GM10248 (cell line): Measurements from ENCODE around the gene STK10.

Experiments
- CTCF ChIA-PET: fragments of 300-600 bp; sonication (Branson Sonifier 250); formaldehyde crosslinking; extraction: SDS; loops from one replicate; lab custom pipeline; 2021; ENCODE audit warnings: antibody characterized with exemption; lab: Yijun Ruan, JAX
- POLR2A ChIA-PET: fragments of 350-650 bp; sonication (Branson Sonifier 250); formaldehyde crosslinking; extraction: SDS; loops from one replicate; lab custom pipeline; 2020; ENCODE audit warnings: antibody characterized with exemption; lab: Yijun Ruan, JAX
- DNase-seq: peaks from one replicate; pipeline ENCODE4 v3.0.0; 2012; ENCODE audit errors: extremely low spot score
- TF ChIP-seq, protein P1 (sequence below): IDR thresholded peaks from 2 replicates; pipeline ENCODE4 v1.5.1; 2012; ENCODE audit warnings: mild to moderate bottlenecking, low read depth; ENCODE audit errors: extremely low read depth, missing control alignments, control extremely low read depth

Gene STK10

DNA sequence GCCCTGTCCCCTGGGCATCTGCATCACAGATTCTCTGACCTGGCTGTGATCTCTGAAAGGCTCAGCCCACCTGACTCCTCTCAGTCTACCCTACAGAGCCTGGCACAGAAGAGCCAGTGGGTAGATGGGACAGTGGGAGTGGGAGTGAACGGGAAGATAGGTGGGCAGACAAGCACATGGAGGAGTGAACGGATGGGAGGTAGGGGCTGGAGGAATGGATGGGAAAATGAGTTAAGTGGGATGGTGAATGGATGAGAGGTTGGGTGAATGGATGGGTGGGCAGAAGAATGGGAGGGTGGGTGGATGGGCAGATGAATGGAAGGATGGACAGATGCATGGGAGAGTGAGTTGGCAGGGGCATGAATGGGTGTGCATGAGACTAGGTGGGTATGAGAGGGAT is 18.8 kb downstream of the STK10 start:
- ChIA-PET POLR2A (no interaction called here), CTCF (interaction anchor here (1.2 to 1.5 kb wide), 2 partner anchors 9 to 63 kb away, joined by 3 read pairs; no protein-coding TSS in a partner anchor)
- TF ChIP-seq, protein P1, sequence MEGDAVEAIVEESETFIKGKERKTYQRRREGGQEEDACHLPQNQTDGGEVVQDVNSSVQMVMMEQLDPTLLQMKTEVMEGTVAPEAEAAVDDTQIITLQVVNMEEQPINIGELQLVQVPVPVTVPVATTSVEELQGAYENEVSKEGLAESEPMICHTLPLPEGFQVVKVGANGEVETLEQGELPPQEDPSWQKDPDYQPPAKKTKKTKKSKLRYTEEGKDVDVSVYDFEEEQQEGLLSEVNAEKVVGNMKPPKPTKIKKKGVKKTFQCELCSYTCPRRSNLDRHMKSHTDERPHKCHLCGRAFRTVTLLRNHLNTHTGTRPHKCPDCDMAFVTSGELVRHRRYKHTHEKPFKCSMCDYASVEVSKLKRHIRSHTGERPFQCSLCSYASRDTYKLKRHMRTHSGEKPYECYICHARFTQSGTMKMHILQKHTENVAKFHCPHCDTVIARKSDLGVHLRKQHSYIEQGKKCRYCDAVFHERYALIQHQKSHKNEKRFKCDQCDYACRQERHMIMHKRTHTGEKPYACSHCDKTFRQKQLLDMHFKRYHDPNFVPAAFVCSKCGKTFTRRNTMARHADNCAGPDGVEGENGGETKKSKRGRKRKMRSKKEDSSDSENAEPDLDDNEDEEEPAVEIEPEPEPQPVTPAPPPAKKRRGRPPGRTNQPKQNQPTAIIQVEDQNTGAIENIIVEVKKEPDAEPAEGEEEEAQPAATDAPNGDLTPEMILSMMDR = no peak
- no peak for DNase-seq

DNA sequence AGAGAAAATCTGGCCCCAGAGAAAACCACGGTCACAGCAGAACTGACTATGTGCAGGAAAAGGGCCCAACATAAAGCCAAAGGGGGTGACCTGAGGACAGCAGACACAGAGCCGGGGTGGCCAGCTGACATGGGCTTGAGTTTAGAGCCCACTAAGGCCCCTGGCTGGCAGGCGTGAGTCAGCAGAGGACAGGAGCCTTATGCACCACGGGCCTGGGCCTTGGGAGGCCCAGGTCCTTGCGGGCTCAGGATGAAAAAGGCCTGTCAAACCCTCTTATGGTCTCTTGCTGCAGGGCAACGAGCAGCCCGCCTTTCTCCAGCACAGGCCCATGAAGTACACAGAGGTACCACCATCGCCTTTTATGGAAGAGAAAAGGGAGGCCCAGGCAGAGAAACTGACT is 19.7 kb downstream of the STK10 start:
- ChIA-PET POLR2A (no interaction called here), CTCF (interaction anchor here (1.2 to 1.8 kb wide), 3 partner anchors 8 to 62 kb away, joined by 3 to 4 read pairs (median 3); no protein-coding TSS in a partner anchor)
- TF ChIP-seq, protein P1 = no peak
- no peak for DNase-seq

DNA sequence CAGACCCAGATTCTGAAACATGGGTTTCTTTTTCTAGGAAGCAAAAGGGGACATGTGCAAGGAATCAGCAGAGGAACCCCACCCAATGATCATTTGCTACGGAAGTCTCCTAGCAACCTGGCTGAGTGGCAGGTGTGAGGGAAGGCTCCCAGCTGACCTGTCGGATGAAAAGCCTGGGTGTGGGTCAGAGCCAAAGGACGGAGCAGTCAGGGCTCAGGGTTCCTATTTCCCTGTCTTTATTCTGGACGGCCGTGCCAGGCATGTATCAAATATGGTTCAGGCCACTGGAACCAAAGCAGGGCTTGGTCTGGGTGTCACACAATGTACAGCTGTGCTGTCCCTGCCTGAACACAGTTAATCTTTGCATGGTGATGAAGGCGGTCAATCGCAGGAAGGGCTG is 20.1 kb downstream of the STK10 start:
- ChIA-PET POLR2A (no interaction called here), CTCF (interaction anchor here (1.8 kb wide), 1 partner anchor 18 kb away, joined by 4 read pairs; no protein-coding TSS in a partner anchor)
- DNase-seq = no peak
- TF ChIP-seq, protein P1 = no peak

DNA sequence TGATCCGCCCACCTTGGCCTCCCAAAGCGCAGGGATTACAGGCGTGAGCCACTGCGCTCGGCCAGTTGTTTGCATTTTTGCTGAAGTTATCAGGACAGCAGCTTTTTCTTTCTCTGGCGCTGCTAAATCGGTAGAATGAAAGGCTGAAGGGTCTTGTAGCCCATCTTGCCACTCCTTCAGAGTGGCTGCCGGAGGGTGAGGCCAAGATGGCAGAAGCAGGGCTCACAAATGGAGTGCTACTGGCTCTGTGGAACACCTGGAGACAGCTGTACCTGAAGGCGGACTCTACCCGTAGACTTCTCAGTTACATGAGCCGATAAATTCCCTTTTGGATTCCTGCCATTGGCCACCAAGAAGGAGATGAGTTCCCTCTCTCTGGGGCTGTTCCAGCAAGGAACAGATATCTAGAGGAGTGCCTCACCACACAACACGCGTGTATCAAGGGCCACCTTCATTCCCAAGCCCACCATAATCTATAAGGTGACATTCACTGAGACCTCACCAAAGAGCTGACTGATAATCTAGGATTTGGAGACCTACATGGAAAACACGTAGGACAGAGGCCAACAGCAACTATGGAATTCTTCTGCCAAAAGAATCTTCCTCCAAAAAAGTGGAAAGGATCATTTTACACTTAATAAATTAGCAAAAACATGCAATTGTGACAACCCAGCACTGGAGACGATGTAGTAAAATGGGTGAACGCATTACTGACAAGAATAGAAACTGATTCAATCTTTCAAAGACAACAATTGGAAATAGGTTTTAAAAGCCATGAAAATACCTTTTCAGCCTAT is 21.8 kb downstream of the STK10 start:
- no peak for DNase-seq
- POLR2A ChIA-PET = no interaction called here
- CTCF ChIA-PET = interaction anchor here (1.0 kb wide), 1 partner anchor 9 kb away, joined by 4 read pairs; no protein-coding TSS in a partner anchor
- TF ChIP-seq, protein P1 = no peak

DNA sequence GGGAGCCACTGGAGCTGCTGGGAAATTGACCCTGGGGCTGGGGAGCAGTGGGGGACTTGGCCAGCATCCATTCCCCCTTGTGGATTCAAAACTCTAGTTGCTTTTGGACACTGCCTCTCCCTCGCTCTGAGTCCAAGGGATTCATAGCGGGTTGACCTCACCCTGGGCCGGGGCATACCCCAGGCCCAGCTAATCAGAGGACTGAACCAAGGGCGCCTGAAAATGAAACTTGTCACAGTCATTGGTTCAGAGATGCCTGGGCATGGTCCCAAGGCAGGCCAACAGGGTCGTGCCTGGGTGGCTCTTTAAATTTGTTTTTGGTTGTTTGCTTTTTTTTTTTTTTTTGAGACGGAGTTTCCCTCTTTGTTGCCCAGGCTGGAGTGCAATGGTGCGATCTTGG is 22.6 kb downstream of the STK10 start:
- ChIA-PET POLR2A (interaction anchor here (0.6 to 0.7 kb wide), 2 partner anchors 7 to 52 kb away, joined by 3 to 6 read pairs; no protein-coding TSS in a partner anchor), CTCF (interaction anchor here (0.8 to 6.4 kb wide), 3 partner anchors 9 to 54 kb away, joined by 3 to 33 read pairs (median 3); no protein-coding TSS in a partner anchor)

DNA sequence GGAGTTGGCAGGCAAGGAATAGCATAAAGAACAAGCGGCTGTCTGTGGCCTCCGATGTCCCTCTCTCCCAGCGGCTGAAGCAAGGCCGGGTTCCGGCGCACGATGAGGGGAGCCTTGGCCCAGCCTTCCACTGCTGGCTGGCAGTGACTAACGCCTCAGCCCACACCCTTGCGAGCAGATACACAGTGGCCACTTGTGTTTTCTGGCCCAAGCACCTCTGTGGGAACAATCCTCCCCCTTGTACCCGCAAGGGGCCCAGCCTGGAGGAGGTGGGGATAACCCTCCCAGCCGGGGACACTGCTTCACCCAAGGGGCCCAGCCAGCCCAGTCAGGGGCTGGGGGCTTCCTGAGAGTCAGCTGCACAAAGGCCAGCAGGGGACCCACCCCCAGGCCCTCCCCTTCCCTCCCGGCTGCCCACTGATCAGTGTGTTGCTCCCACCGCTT is 23.2 kb downstream of the STK10 start:
- DNase-seq = no peak
- ChIA-PET POLR2A (interaction anchor here (0.7 kb wide), 1 partner anchor 8 kb away, joined by 6 read pairs; no protein-coding TSS in a partner anchor), CTCF (interaction anchor here (0.7 to 6.4 kb wide), 4 partner anchors 9 to 54 kb away, joined by 3 to 33 read pairs (median 3); no protein-coding TSS in a partner anchor)
- TF ChIP-seq, protein P1 = no peak

More for the DNA sequence above, 22.6 kb downstream of the STK10 start:
- no peak for DNase-seq
- TF ChIP-seq, protein P1 = no peak
